Measurements from ENCODE around the gene P2RX7.
"Not testable (repeated sequence)": the region's sequence is repeated elsewhere in the genome, so short reads cannot be mapped to it uniquely, and the experiment has no call there.

The P2RX7 gene

DNA sequence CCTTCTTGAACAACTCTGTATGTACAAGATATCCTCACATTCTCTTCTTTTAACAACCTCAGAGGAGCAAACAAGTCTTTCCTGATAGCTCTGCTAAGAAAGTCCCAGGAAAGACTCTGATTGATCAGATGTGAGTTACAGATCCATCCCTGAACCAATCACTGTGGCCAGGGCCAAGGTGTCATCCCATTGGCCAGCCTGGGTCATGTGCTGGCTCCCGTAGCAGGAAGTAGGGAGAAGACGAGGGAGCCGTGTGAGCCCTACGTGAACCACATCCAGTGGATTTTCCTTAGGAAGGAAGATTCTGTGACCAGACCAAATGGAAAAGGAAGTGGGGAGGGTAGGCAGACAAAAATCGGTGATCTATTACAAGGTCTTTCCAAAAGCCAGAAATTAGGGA lies 5.6 kb downstream of the P2RX7 start:
- no peak for DNase-seq

DNA sequence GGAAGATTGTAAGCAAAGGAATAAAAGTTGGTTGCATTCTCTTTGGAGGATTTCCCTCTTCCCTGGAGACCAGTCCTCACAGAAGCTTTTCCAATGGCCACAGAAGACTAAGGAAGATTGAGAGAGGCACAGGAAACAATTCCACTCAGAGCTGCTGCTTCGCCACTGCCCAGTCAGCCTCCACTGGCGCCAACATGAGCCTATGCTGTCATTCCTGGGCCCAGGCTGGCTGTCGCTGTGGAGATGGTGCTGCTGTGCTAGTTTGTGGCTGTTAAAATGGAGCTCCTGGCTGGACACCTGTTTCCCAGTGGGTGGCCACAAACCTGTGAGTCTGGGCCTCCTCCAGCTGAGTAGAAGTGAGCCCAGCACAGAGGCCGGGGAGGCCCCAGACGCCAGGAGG lies 6.6 kb downstream of the P2RX7 start:
- no peak for DNase-seq

DNA sequence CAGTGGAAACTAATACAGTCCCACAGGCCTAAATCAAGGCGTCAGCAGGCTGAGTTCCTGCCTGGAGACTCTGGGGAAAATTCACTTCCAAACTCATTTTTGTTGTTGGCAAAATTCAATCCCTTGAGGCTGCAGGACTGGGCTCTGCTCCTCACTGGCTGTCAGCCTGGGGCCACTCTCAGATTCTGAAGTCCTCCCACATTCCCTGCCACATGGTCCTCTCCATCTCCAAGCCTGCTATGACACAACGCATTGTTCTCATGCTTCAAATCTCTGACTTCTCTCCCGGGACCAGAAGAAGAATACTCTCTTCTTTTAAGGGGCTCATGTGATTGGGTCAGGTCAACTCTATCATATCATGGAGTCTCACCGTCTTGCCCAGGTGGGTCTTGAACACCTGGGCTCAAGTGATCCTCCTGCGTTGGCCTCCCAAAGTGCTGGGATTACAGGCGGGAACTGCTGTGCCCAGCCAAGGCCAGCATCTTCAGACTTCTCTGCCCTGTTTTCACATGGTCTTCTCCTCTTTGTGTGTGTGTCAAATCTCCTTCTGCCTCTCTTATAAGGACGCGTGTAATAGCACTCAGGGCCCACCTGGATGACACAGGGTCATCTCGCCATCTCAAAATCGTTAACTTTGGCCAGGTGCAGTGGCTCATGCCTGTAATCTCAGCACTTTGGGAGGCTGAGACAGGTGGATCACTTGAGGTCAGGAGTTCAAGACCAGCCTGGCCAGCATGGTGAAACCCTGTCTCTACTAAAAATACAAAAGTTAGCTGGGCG lies 9.7 kb downstream of the P2RX7 start:
- no peak for DNase-seq

DNA sequence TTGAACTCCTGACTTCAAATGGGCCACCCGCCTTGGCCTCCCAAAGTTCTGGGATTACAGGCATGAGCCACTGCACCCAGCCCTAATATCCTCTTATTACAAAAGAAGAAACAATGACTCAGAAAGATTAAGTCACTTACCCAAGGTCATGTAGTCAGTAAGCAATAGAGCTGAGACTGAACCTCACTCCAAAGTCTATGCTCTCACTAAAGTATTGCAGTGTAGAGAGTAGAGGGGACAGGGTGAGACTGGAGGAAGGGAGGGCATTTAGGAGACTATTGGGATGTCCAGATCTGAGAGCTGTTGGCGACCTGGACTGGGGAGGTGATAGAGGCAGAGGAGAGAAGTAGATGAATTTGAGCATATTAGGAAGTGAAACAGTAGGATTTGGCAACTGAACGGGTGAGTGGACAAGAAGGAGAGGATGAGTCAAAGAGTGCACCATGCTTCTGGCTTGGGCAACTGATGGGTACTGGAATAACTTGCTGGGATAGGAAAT lies 11.8 kb downstream of the P2RX7 start:
- no peak for DNase-seq

DNA sequence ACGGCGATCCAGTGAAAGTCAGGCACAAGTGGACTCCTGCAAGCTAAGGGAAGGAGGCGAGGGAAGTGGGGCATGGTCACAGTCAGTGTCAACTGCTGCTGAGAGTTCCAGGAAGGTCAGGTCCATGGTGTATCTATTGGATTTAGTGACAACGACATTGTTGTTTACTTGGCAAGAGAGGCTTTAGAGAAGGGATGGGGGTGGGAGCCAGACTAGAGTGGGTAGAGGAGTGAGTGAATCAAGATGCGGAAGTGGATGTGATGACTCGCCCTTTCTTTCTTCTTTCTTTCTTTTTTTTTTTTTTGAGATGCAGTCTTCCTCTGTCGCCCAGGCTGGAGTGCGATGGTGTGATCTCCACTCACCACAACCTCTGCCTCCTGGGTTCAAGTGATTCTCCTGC lies 12.5 kb downstream of the P2RX7 start:
- no peak for DNase-seq

DNA sequence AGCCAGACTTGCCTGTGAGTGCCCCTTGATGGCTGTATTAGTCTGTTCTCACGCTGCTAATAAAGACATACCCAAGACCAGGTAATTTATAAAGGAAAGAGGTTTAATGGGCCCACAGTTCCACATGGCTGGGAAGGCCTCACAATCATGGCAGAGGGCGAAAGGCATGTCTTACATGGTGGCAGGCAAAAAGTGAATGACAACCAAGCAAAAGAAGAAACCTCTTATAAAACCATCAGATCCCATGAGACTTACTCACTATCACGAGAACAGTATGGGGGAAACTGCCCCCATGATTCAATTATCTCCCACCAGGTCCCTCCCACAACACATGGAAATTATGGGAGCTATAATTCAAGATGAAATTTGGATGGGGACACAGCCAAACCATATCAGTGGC lies 16.6 kb downstream of the P2RX7 start:
- DNase-seq, result not testable (repeated sequence)

DNA sequence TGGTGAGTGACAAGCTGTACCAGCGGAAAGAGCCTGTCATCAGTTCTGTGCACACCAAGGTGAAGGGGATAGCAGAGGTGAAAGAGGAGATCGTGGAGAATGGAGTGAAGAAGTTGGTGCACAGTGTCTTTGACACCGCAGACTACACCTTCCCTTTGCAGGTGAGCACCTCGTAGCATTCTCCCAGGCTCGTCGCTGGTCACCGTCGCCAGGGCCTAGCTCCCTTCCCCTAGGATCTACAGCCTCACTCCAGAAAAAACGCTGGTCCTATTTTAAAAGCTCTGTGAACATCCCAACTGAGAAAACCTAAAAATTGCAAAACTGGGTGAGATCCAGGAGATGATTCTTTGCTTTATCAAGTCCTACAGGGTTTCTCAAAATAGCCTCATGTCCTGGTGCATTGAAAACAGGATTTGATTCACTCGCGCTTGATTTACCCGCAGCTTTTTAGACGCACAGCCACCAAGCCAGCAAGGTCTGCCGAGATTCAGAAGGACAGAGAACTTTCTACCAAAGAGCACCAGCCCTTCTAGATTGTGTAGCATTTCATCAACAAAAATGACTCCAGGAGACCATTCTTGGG lies 22.2 kb downstream of the P2RX7 start:
- no peak for DNase-seq

DNA sequence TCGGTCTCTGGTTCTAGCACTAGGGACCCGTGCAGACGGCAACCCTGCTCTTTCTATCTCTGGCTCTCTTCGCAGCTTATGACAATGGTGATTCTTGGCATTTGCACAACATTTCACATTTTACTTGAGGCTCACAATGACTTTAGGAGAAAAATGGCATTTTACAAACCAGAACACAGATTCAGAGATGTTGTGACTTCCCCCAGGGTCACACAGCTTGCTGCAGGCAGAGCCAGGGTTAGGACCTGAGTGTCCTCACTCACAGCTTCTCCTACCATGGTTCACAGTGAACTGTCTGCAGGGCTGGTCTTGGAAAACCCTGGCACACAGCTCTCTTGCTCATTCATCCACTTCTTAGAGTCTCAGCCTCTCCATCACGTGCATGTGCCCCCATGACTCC lies 23.7 kb downstream of the P2RX7 start:
- DNase-seq, result no peak

DNA sequence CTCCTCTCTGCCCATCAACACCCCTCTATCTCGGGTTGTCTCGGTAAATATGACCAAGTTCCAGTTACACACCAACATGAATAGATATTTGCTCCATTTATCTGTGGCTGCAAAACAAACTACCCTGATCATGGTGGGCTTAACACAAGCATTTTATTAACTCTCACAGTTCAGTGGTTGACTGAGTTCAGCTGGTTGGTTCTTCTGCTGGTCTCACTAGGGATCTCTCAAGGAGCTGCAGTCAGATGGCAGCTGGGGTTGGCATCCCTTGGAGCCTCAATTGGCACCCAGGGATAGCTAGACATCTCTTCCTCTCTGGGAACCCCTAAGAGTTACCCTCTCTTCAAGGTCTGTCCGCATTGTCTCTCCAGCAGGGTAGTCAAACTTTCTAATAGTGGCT lies 25.4 kb downstream of the P2RX7 start:
- DNase-seq, result no peak

DNA sequence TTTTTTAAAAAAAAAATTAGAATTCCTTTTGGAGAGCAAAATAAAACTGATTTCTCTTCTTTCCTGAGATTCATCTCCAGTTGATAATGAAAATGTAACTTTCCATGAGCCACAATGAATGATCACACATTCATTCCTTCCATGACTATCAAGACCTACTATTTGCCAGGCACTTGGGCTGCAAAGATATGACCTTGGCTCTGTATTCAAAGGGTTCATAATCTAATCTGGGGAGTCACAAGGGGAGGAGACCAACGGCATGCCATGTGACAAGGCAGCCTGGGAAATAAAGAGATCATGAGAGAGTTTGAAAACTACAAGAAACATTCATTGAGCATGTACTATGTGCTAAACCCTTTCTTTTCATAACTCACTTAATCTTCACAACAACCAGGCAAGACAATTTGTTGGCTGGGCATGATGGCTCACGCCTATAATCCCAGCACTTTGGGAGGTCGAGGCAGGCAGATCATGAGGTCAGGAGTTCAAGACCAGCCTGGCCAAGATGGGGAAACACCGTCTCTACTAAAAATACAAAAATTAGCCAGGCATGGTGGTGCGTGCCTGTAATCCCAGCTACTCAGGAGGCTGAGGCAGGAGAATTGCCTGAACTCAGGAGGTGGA lies 26.2 kb downstream of the P2RX7 start:
- not testable (repeated sequence) for DNase-seq

DNA sequence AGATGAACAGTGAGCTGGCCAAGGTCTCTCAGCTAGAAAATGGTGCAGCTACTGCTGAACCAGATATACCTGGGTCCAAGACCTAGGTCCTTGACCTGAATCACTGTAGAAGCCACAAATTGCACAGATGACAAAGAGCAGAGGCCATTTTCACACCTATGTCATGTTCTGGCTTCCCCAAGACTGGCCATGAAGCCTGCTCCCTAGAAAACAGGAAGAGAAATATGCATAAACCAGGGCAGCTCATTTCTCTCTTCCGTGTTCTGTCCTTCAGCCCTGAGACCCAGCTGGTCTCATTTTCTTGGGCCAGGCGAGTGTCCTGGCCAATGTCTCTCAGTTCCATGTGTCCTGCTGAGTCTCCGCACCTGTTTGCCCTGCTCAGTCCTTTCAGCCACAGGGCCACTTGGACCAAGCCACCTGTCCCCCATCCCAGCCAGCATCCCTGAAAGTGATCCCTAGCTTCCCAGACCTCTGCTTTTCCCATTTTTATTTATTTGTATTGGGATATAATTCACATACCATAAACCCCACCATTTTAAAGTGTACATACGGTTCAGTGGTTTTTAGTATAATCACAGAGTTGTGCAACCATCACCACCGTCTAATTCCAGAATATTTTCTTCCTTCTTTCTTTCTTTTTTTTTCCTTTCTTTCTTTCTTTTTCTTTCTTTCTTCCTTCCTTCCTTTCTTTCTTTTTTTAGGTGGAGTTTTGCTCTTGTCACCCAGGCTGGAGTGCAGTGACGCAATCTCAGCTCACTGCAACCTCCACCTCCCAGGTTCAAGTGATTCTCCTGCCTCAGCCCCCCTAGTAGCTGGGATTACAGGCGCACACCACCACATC lies 27.0 kb downstream of the P2RX7 start:
- no peak for DNase-seq

DNA sequence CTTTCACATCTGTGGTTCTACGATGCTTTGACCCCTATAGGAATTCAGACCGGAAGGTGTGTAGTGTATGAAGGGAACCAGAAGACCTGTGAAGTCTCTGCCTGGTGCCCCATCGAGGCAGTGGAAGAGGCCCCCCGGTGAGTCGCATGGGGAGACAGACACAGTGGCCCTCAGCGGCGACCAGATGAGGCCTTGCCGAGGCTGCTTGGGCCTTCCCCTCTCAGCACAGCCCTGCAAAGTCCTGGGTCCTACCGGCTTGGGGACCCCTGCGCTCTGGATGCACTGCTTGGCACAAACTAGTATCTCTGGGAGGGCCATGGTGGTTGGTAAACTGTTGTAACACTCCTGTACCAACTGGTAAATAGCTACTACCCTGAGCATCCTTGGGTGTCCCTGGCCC lies 29.7 kb downstream of the P2RX7 start:
- DNase-seq, result no peak

DNA sequence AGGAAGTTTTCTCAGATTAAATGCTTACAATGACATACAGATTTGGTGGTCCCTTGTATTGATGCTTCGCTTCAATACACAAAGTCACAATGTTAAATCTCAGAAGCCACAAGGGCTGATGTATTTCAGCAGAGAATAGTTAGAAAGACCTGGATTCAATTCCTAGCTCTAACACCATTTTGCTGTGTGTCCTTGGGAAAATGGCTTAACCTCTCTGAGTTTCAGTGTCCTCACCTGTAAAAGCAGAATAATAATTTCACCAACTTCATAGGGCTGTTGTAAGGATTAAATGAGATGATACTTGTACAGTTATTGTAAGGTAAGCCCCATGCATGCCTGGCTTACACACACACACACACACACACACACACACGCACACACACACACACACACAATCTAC lies 30.3 kb downstream of the P2RX7 start:
- DNase-seq, result no peak

DNA sequence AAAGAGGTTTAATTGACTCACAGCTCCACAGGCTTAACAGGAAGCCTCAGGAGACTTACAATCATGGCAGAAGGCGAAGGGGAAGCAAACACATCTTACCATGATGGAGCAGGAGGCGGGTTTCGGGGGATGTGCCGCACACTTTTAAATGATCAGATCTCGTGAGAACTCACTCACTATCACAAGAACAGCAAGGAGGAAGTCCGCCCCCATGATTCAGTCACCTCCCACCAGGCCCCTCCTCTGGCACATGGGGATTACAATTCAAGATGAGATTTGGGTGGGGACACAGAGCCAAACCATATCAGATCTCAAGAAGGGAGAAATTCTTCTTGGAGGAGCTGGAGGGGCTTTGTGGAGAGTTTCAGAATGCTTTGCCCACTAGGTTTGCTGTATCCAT lies 32.2 kb downstream of the P2RX7 start:
- not testable (repeated sequence) for DNase-seq

DNA sequence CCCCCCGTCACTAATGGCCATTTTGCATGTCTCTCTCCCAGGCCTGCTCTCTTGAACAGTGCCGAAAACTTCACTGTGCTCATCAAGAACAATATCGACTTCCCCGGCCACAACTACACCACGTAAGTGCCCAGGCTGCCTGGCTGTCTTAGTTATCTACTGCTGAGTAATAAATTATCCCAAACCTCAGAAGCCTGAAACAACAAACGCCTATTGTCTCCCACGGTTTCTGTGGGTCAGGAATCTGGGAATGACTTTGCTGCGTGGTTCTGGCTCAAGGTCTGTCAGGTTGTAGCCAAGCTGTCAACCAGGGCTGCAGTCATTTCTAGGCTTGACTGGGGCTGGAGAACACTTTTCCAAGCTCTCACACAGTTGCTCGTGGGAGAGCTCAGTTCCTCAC lies 32.6 kb downstream of the P2RX7 start:
- no peak for DNase-seq

DNA sequence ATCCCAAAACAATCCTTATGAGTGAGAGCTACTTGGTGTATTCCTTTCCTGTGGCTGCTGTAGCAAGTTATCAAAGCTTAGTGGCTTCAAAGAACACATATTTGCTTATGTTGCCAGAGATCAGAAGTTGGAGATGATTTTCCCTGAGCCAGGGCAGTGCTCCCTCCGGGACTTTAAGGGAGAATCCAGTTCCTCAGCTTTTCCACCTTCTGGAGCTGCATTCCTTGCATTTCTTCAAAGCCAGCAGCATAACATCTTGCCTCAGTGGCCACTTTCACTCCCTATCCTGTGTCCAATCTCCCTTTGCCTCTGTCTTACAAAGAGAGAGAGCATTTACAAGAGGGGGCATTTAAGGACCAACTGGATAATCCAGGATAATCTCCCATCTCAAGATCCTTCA lies 33.7 kb downstream of the P2RX7 start:
- DNase-seq, result no peak

DNA sequence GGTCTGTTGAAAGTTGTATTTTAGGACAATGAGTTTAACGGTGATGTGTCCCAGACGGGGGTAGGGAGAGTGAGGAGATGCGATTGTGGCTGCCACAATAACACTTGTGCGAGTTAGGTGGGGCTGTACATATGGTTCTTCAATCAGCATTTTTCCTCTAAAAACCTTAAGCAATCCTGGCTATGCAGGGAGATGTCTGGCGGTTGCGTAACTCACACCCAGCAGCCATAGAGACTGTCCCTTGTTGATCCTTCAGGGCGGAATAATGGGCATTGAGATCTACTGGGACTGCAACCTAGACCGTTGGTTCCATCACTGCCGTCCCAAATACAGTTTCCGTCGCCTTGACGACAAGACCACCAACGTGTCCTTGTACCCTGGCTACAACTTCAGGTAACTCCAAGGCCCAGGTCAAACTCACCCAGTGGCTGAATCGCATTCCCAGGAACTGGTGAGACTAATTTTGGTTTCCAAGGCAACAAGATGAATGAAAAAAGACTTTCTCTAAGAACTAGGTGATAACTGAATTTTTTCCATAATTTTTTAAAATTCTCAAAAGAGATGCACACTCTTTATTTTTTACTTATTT lies 34.6 kb downstream of the P2RX7 start:
- no peak for DNase-seq

DNA sequence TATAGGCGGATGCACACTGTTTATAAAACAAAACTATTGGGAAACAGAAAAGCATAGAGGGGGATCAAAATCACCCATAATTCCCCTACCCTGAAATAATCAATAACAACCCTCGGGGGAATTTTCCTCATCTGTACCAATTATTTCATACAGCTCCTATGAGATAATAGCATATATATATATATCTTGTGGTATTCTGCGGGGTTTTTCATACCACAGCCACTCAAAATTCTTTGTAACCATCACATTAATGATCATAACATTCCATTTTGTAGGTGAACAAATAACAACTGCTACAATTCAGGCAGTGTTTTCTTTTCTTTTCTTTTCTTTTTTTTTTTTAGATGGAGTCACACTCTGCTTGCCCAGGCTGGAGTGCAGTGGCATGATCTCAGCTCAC lies 35.3 kb downstream of the P2RX7 start:
- no peak for DNase-seq

DNA sequence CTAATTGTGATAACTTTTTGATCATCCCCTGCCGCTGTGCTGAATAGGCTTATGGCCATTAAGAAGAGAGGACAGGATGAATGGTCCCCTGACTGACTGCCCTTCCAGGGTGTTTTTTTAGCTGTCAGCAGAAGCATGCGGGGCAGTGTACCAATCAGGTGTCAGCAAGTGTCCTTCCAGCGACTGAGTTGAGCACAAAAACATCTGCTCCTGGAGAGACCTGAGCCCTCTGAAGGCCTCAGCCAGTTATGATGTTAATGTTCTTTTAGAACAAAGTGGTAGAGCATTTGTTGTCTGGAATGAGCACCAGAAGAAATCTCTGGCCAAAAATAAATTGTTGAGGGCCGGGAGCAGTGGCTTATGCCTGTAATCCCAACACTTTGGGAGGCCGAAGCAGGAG lies 37.5 kb downstream of the P2RX7 start:
- no peak for DNase-seq

DNA sequence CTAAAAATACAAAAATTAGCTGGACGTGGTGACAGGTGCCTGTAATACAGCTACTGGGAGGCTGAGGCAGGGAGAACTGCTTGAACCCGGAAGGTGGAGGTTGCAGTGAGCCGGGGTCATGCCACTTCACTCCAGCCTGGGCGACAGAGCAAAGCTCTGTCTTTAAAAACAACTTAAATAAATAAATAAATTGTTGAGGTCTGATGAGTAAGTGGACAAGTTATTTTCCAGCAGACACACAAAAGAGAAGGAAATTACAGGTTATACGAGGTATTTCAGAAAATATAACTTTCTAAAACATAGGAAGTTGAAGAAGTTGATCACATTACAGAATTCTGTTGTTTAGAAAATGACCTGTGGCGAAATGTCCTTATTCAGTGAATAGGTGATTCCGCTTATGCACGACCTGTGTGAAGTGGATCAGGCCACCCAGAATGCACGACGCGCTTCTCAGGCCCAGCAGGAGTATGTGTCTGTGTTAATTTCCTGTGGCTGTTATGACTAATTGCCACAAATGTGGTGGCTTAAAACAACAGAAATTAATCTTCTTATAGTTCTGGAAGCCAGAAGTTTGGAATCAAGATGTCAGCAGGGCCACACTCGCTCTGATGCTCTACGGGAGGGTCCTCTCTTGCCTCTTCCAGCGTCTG lies 38.1 kb downstream of the P2RX7 start:
- no peak for DNase-seq

DNA sequence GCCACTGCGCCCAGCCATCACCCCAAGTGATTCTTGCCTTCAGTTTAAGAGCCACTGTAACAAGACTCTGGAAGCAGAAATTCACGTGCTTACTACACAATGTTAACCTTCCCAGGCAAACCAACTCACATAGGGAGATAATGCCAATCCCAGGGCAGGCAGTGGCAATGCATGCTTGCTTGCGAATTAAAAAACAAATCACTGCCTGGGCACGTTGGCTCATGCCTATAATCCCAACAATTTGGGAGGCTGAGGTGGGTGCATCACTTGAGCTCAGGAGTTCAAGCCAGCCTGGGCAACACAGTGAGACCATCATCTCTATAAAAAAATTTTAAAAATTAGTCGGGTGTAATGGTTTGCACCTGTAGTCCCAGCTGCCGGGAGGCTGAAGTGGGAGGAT lies 39.5 kb downstream of the P2RX7 start:
- no peak for DNase-seq

DNA sequence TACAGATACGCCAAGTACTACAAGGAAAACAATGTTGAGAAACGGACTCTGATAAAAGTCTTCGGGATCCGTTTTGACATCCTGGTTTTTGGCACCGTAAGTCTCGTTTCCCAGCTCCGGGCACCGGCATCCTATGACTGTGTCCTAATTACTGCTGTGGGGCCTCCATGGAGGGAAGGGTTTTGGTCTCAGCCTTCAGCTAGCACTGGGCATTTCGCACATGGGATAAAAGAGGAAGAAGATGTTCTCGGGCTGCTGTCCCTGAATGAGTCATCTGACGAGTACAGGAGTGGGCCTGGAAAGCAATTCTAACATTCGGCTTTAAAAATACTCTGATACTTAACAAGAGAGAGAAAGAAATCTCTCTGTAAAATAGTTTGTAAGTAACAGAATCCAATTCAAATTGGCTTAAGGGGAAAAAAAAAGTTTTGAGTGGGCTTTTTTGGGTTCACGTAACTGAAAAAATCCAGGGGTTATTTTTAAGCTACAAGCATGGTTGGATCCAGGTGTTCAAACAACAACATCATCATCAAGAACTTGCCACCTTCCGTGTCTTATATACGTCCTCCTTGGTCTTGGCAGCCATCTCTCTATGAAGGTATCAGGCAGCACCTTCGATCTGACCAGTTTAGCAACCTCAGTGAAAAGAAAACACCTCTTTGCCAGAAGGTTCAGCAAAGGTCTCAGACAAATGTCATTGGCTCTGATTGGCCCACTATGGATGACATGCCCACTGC lies 42.9 kb downstream of the P2RX7 start:
- no peak for DNase-seq
